Superior temporal gyrus (tissue), 1 donor: ENCODE measurements around the gene ZNF217.
"Not testable (repeated sequence)": the region's sequence is repeated elsewhere in the genome, so short reads cannot be mapped to it uniquely, and the experiment has no call there.

Experiments
- DNase-seq: peaks from one replicate; pipeline ENCODE4 v3.0.0-alpha.2; 2016; ENCODE audit errors: extremely low spot score

The ZNF217 gene

DNA sequence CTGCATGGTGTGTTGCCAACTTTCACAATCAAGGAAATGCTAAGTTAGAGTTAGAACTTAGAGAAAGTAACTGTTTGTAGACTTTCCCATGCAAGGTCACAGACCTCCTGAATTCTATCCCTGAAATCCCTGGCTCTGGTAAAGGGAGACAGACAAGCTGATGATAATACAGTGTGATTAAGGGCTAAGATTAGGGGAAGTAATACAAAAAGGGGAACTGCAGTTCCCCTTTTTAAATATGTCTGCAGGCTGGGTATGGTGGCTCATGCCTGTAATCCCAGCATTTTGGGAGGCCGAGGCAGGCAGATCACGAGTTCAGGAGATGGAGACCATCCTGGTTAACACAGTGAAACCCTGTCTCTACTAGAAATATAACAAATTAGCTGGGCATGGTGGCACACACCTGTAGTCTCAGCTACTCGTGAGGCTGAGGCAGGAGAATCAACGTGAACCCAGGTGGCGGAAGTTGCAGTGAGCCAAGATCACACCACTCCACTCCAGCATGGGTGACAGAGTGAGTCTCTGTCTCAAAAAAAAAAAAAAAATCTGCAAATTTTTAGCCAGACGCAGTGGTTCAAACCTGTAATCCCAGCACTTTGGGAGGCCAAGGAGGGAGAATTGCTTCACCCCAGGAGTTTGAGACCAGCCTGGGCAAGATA, 60.9 kb downstream of the ZNF217 start:
- DNase-seq = not testable (repeated sequence)

DNA sequence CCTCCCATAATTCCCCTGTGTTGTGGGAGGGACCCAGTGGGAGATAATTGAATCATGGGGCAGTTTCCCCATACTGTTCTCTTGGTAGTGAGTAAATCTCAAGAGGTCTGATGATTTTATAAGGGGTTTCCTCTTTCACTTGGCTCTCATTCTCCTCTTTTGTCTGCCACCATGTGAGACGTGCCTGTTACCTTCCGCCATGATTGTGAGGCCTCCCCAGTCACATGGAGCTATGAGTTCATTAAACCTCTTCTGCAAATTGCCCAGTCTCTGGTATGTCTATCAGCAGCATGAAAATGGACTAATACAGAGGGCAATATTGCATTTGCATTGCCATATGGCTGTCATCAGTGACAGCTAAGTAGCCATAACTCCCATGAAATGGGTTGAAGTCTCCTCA, 63.2 kb downstream of the ZNF217 start:
- DNase-seq = no peak

DNA sequence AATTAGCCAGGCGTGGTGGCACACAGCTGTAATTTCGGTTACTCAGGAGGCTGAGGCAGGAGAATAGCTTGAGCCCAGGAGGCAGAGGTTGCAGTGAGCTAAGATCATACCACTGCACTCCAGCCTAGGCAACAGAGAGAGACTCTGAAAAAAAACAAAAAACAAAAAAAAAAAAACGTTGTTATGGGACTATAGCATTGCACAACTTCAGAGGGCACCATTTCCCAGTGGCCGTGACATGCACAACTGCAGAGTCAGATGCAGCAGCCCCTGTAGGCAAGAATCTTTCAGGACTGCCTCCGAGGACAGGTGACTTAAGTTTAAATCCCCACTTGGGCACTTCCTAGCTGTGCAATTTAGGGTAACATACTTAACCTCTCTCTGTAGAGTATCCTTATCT, 64.0 kb downstream of the ZNF217 start:
- no peak for DNase-seq

DNA sequence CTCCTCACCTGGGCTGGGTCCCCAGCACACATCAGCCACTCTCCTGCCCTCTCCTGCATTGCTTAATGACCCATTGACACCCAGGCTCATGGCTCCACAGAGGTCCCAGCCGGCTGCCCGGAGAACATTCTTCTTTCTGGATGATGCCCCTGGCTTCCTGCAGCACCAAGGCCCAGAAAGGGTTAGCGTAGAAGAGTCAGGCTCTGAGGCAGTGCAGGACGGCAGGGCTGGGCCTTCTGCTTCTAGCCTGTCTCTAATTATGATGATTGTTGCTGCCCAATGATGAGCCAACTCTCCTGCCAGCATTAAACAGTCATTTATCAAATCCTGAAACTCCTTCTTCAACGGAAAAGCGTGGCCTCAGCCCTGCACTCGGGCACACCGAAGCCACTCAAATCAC, 66.4 kb downstream of the ZNF217 start:
- no peak for DNase-seq

DNA sequence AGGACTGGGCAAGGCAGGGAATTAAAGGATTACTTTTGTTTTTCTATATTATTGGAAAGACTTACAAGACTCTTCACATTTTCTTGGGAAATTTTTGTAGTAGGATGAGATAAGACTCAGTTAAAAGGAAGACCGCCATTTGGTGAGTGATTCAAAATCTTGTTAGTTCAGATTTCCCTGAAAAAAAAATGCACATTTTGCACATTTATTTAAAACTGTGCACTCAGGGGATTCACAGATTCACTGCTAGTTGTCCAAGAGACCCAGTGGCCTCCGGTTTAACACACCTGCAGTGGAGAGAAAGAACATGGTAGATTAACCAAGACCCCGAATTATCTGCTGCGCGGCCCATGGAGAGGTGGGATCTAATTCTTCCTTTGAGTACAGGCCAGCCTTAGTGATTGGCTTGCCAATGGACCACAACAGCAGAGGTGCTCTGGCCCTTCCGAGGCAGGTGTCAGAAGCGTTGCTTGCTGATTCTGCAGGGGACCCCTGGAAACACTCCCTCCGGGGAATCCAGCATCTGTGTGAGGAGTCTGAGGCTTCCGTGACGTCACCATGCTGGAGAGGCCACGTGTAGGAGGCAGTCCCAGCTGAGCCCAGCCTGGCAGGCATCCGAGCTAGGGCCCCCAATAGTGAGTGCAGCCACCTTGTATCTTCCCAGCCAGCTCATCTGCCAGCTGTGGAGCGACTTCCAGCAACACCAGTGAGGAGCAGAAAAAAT, 68.9 kb downstream of the ZNF217 start:
- no peak for DNase-seq

DNA sequence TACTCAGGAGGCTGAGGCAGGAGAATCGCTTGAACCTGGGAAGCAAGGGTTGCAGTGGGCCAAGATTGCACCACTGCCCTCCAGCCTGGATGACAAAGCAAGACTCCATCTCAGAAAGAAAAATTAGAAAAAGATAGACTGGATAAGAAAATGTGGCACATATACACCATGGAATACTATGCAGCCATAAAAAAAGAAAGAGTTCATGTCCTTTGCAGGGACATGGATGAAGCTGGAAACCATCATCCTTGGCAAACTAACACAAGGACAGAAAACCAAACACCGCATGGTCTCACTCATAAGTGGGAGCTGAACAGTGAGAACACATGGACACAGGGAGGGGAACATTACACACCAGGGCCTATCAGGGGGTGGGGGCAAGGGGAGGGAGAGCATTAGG, 70.0 kb downstream of the ZNF217 start:
- DNase-seq = not testable (repeated sequence)

DNA sequence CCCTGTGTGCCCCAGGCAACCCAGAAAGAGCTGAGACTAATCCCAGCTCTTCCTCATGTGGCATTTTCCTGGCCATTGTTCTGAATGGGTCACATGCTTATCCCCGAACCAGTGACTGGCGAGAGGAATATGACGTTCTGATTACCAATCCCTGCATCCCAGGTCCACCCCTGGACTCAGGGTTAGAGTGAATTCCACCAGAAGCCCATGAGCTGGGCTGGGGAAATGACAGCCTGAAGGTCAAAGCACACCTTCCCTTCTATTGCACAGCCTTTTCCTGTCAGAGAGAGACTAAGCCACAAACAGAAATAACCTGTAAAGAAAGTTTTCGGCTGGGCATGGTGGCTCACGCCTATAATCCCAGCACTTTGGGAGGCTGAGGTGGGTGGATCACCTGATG, 70.9 kb downstream of the ZNF217 start:
- DNase-seq = no peak

DNA sequence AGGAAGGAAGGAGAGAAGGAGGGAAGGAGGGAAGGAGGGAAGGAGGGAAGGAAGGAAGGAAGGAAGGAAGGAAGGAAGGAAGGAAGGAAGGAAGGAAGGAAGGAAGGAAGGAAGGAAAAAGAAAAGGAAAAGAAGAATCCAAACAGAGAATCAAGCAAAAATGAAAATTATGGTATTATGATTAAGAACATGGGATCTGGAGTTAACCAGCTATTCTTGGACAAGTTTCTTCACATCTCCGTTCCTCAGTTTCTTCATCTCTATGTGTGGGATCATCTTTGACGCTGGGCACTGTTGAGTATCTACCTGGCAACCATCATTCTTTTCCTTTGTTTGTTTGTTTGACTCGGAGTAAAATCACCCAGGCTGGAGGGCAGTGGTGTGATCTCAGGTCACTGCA, 71.6 kb downstream of the ZNF217 start:
- no peak for DNase-seq

DNA sequence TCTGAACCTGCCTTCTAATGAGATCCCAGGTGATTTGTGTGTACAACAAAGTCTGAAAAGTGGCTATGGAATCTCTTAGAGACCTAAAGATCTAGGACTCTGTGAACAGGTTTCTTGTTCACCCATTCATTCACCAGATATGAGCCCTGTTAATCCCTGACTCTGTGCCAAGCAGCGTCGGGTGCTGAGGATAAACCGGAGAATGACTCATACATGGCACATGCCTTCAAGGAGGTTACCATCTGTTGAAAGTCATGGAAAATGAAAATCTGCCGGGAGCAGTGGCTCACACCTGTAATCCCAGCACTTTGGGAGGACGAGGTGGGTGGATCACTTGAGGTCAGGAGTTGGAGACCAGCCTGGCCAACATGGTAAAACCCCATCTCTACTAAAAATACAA, 72.2 kb downstream of the ZNF217 start:
- not testable (repeated sequence) for DNase-seq

DNA sequence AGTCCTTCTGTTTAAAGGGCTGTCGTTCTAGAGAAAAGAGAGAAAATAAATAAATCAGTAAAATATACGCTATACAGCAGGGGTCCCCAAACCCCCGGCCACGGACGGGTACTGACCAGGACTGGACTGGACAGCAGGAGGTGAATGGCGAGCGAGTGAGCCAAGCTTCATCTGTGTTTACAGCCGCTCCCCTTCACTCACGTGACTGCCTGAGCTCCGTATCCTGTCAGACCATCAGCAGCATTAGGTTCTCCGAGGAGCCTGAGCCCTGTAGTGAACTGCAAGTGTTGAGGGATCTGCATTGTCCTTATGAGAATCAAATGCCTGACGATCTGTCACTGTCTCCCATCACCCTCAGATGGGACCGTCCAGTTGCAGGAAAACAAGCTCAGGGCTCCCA, 76.5 kb downstream of the ZNF217 start:
- no peak for DNase-seq
